Loucy (cell line): Measurements from ENCODE around the gene MICAL3.

Experiments
- EZH2phosphoT487 ChIP-seq: fragments of 200-600 bp; IDR thresholded peaks from 2 replicates; pipeline ENCODE4 v1.6.1; 2018; ENCODE audit warnings: antibody characterized with exemption, mild to moderate bottlenecking, moderate library complexity, borderline replicate concordance
- TF ChIP-seq, protein P1 (sequence below): fragments of 200-600 bp; sonication (generic); conservative IDR thresholded peaks from 2 replicates; pipeline ENCODE4 v1.5.1; 2014; ENCODE audit warnings: mild to moderate bottlenecking, antibody characterized with exemption, low read length

DNA sequence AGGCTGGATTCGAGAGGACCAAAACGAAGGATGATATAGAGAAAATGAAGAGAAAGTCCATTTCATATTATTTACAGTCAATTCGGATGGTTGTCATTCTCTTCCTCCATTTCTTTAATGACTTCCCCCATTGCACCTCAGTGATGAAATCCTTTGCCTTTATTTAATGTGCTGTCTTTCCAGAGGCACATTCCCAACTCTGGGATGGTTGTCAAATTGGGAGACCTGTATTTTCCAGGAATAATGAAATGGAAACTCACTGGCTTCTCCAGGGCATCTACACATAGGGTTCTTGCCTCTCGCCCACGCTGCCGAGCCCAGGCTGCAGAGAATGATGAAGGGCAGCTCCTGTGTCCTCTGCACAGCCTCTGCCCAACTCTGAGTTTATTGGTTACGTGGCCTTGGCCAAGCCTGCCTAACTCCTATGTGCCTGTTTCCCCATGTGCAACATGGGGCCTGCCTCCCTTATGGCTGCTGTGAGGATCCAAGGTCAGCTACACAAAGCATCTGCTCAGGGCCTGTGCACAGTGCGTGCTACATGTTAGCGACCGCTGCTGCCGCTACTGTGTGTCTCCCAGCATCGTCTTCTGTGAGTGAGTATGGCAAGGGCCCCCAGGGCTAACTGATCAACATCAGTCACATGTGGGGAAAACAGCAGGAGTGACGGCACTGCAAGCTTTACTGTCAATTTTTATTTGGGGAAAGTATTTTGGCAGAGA lies 168.6 kb downstream of the MICAL3 start:
- TF ChIP-seq EZH2phosphoT487 = no peak
- TF ChIP-seq, protein P1, sequence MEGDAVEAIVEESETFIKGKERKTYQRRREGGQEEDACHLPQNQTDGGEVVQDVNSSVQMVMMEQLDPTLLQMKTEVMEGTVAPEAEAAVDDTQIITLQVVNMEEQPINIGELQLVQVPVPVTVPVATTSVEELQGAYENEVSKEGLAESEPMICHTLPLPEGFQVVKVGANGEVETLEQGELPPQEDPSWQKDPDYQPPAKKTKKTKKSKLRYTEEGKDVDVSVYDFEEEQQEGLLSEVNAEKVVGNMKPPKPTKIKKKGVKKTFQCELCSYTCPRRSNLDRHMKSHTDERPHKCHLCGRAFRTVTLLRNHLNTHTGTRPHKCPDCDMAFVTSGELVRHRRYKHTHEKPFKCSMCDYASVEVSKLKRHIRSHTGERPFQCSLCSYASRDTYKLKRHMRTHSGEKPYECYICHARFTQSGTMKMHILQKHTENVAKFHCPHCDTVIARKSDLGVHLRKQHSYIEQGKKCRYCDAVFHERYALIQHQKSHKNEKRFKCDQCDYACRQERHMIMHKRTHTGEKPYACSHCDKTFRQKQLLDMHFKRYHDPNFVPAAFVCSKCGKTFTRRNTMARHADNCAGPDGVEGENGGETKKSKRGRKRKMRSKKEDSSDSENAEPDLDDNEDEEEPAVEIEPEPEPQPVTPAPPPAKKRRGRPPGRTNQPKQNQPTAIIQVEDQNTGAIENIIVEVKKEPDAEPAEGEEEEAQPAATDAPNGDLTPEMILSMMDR = no peak
